Caki2 (cell line): ENCODE results near the gene FNDC3B. TPM values are rescaled to one million over a fixed set of nuclear protein-coding genes. Genes with fewer than 3 reads are reported as not detected.
A peak's percentile ranks its signal among the peaks of the same experiment; 100 is the strongest.
"Not testable (repeated sequence)": the region's sequence is repeated elsewhere in the genome, so short reads cannot be mapped to it uniquely, and the experiment has no call there.

Experiments used
- DNase-seq: peaks from one replicate; pipeline ENCODE4 v3.0.0-alpha.2; 2015; ENCODE audit warnings: low read depth
- in situ Hi-C: cut with HindIII; loops from 2 replicates; pipeline ENCODE4 v1.10.0; 2016; ENCODE audit warnings: low sequenced_read_pairs, low pct_unique_long_range_greater_than_20kb, mixed read lengths
- total RNA-seq: library from RNA; depleted of rRNA; stranded (reverse); fragments of >200 nt; shearing (Covaris generic); gene quantifications from 2 replicates; pipeline ENCODE4 v1.2.3, GENCODE V29; 2014; ENCODE audit warnings: low replicate concordance

Gene FNDC3B
- total RNA-seq, 1 experiment from 2014 or later: 77.7 TPM

GRCh38 chr3:172082820-172083513, 43.6 kb downstream of the FNDC3B start:
- in situ Hi-C loops: no loop called here
- DNase-seq: no peak

GRCh38 chr3:172083995-172084409, 44.6 kb downstream of the FNDC3B start:
- no peak for DNase-seq
- in situ Hi-C loops: no loop called here

- no peak for DNase-seq
- in situ Hi-C loops: no loop called here
Measured at GRCh38 chr3:172084871-172085556, 45.6 kb downstream of the FNDC3B start.

DNA sequence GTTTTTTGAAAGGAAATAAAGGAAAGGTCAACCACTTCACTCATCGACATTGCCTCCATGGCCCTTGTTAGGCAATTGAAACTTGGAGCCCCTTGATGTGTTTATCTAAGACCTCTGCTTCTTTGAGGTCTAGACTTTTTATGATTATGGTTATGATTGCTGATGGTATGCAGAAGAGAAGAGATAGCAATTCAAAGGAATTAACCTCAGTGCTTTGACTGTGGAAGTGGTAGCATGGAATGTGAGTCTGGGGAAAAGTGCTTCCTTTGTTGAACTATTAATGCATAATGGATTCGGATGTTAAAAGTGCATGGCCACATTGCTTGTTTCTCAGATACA, 46.1 kb downstream of the FNDC3B start:
- in situ Hi-C loops: no loop called here
- DNase-seq: no peak

DNA sequence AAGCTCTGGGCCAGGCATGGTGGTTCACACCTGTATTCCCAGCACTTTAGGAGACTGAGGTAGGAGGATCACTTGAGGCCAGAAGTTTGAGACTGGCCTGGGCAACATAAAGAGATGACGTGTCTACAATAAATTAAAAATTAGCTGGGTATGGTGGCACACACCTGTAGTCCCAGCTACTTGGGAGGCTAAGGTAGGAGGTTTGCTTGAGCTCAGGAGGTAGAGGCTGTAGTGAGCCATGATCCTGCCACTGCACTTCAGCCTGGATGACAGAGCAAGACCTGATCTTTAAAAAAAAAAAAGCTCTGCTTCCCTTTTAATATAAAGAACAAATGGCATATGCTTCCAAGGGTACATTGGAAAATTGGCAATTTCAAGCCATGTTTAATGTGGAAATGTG, 46.7 kb downstream of the FNDC3B start:
- DNase-seq: no peak
- in situ Hi-C loops: no loop called here

GRCh38 chr3:172087198-172087597, 47.8 kb downstream of the FNDC3B start:
- DNase-seq: no peak
- in situ Hi-C loops: no loop called here

GRCh38 chr3:172087602-172088580, 48.5 kb downstream of the FNDC3B start:
- in situ Hi-C loops: no loop called here
- DNase-seq: no peak

GRCh38 chr3:172089250-172089649, 49.9 kb downstream of the FNDC3B start:
- no peak for DNase-seq
- in situ Hi-C loops: no loop called here

DNA sequence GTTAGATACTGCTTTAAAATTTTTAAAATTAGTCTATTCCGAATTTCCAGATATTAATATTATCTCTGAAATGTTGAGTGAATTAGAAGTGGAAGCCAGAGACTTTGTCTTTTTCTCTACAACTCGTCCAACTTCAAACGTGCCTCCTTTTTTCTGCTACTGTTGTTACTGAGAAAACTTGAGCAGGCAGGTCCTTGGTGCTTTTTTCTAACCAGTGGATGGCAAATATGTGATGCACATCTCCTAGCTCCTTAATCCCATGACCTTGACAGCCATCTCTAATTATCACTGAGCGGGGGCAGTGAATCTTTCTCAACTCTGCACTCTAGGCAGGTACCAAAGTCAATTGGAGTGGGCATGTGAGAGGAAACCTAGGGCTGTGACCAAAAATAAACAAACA, 50.7 kb downstream of the FNDC3B start:
- in situ Hi-C loops: no loop called here
- DNase-seq: no peak

GRCh38 chr3:172092658-172093057, 53.3 kb downstream of the FNDC3B start:
- DNase-seq: no peak
- in situ Hi-C loops: no loop called here

GRCh38 chr3:172093581-172094443, 54.4 kb downstream of the FNDC3B start:
- DNase-seq, in situ Hi-C loops: not testable (repeated sequence)

DNA sequence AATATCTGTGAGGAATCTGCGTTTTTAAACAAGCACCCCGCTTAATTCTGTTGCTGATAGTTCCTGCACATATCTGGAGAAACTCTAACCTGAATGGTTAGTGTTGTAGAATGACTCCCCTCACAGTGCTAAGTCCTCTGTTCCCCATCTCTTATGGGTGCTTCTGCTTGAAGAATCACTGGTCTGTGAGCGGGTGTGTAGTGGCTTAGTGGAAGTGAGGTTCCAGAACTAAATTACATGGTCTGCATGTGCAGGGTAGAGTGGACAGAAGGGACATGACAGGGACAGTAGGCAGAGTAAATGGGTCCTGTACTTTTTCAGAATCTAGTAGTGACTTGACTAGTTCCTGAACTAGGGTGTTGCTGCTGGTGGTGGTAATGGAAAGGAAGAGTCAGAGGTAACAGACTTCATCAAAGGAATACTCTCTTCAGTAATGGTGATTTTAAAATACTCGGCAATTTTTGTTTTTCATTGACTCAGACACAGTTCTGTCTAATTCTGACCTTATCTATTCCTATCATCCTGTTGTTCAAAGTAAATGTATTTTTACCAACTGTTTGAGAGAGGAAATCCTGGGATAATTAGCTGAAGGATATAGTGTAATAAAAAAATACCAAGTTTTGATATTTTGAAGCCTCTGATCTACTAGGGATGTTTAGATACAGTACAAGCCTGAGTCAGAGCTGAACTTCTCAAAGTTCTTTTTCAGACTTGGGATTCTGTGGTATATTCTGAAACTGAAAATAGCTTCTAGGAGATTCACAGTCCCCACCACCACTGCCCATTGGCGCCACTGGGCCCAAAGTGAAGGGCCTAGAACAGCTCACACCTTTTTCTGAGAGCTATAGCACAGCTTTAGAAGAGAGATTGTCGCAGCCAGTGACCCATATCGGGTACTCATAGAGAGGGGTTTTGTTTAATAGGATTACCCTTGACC, 55.5 kb downstream of the FNDC3B start:
- in situ Hi-C loops: no loop called here
- no peak for DNase-seq

DNA sequence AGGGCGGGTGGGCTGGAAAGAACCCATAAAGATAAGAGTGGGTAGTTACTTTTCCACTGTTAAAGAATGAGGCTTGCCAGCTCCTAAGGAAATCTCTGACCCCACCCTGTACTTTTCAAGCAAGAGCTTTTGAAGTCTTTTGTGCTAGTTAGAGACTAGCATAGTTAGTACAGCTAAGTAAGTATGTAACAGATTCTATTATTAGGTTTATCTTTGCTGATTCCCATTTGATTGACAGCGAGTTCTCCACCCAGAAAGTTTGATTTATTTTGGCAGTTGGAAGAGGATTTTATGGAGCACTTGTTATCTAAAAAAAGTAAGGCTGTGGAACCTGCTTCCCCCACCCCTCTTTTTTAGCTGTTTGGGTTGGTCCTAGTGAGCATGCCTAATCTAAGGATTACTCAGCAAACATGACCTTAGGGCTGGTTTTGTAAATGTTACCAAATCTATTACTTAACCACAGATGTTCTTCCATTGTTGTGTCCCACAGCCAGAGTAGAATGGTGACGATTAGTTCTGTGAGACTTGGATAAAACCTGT, 57.6 kb downstream of the FNDC3B start:
- in situ Hi-C loops: no loop called here
- DNase-seq: peak; percentile 29

- no peak for DNase-seq
- in situ Hi-C loops: no loop called here
Measured at GRCh38 chr3:172097585-172097984, 58.2 kb downstream of the FNDC3B start.

DNA sequence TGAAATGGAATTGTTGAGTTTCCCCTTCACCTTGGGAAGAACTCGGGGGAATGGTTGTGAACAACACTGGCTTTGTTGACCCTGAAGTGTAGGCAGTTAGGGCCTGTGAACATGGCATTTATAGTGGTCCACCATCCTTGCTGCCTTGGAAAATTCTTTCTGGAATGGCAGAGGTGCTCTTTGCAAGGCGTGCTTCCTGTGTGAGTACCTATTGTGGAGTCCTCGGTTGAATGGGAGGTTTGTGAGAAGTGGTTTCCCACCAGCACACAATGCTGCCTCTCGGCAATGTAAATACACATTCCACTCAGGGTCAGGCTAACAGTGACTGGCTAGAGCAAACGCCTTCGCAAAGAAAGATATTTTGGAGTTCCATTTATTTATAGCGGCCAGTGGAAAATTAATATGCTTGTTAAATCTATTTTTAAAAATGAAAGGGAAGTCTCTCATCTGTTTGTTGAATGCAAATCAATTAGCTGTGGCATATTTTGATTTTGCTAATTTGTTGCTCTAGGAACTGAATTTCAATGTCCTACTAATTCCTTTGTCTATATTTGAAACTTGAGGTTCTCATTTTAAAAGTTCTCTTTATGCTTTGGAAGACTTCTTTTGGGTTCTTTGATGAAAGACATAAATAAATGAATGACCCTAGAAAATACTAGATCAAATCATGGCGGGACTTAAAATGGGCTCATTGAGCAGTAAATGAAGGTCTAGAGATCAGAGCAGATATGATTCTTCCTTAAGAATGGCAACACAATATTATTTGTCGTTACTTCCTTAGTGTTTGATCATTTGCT, 59.5 kb downstream of the FNDC3B start:
- in situ Hi-C loops: no loop called here
- DNase-seq: no peak

GRCh38 chr3:172099495-172099808, 60.1 kb downstream of the FNDC3B start:
- DNase-seq: no peak

More at GRCh38 chr3:172099495-172099808, 60.1 kb downstream of the FNDC3B start:
- in situ Hi-C loops: no loop called here
